Skeletal muscle tissue (tissue), 4 donors: Measurements from ENCODE around the gene PBX4. TPM values are rescaled to one million over a fixed set of nuclear protein-coding genes. Genes with fewer than 3 reads are reported as not detected.

Source experiments
- H3K27ac ChIP-seq: one replicate; pipeline ENCODE4 v1.7.0; 2013; ENCODE audit warnings: mild to moderate bottlenecking, low read depth, low read length, inconsistent platforms
- H3K27me3 ChIP-seq, 3 donors: one replicate each; pipeline ENCODE4 v1.7.0; 2013; ENCODE audit warnings: low read length in 3 of 3; ENCODE audit not compliant: control insufficient read depth in 3 of 3, insufficient read depth in 3 of 3
- H3K36me3 ChIP-seq, 3 donors: one replicate each; pipeline ENCODE4 v1.7.0; 2013; ENCODE audit warnings: low read length in 3 of 3; ENCODE audit not compliant: control insufficient read depth in 3 of 3, insufficient read depth in 3 of 3
- H3K4me1 ChIP-seq, 3 donors: one replicate each; pipeline ENCODE4 v1.7.0; 2013; ENCODE audit warnings: low read length in 3 of 3, mild to moderate bottlenecking in 3 of 3; ENCODE audit not compliant: control insufficient read depth in 3 of 3, insufficient read depth in 3 of 3
- H3K4me3 ChIP-seq, 3 donors: one replicate each; pipeline ENCODE4 v1.7.0; 2013; ENCODE audit warnings: low read length in 3 of 3
- H3K9ac ChIP-seq, 3 donors: one replicate each; pipeline ENCODE4 v1.7.0; 2013; ENCODE audit warnings: low read length in 3 of 3, mild to moderate bottlenecking in 3 of 3, moderate library complexity in 2 of 3, low read depth in 1 of 3
- H3K9me3 ChIP-seq, 3 donors: one replicate each; pipeline ENCODE4 v1.7.0; 2013; ENCODE audit warnings: low read length in 3 of 3; ENCODE audit not compliant: control insufficient read depth in 3 of 3
- total RNA-seq: library from RNA; depleted of rRNA; stranded (reverse); fragments of >200 nt; gene quantifications from one replicate; pipeline ENCODE4 v1.2.3, GENCODE V29; 2014
- donor health status: Osteomylitis.

The PBX4 gene
- total RNA-seq, 1 donor from 2014 or later, result 1.6 TPM

DNA sequence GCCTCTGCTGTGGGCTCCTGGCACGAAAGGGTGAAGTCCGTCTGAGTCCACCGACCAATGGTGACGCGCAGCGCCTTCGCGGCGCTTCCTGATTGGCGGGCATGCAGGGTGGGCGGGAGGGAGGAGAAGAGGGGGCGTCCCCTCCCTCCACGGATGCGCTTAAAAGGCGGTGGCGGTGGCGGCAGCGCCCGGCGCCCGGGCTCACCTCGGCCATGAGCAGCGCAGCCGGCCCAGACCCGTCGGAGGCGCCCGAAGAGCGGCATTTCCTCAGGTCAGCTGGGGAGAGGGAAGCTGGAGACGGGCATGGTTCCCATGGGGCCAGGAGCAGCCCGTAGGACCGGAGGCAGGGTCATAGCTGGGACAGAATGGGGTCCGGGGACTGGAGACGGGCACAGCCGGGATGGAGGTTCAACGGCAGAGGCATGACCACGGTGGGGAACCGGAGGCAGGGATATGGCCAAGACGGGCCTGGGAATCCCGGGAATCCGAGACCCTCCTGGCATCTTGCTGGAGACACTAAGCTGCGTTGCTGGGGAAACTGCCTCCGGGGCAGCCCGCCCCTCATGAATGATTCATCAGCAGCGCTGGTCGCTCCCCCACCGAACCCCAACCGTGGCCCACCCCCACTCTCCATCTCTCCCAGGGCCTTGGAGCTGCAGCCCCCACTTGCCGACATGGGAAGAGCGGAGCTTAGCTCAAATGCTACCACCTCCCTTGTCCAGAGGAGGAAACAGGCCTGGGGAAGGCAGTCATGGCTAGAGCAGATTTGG lies 89.6 kb downstream of the PBX4 start, which contains the start of gene YJEFN3:
YJEFN3 (plus strand) TSS at position 191 of the 770 bp plus-strand sequence; CDS start at position 213, 22 bp downstream.
- Histone ChIP-seq H3K9ac (no peak within 1 kb of the TSS), H3K36me3 (peaks cover 16 to 31% (median 22%) of the 10 kb centered on the region in 3 donors), H3K4me1 (peaks cover 8 to 20% (median 11%) of the 10 kb centered on the region in 3 donors), H3K4me3 (no peak within 1 kb of the TSS), H3K27me3 (no peaks in the 10 kb centered on the region), H3K9me3 (no peaks in the 10 kb centered on the region), H3K27ac (no peak within 1 kb of the TSS)

DNA sequence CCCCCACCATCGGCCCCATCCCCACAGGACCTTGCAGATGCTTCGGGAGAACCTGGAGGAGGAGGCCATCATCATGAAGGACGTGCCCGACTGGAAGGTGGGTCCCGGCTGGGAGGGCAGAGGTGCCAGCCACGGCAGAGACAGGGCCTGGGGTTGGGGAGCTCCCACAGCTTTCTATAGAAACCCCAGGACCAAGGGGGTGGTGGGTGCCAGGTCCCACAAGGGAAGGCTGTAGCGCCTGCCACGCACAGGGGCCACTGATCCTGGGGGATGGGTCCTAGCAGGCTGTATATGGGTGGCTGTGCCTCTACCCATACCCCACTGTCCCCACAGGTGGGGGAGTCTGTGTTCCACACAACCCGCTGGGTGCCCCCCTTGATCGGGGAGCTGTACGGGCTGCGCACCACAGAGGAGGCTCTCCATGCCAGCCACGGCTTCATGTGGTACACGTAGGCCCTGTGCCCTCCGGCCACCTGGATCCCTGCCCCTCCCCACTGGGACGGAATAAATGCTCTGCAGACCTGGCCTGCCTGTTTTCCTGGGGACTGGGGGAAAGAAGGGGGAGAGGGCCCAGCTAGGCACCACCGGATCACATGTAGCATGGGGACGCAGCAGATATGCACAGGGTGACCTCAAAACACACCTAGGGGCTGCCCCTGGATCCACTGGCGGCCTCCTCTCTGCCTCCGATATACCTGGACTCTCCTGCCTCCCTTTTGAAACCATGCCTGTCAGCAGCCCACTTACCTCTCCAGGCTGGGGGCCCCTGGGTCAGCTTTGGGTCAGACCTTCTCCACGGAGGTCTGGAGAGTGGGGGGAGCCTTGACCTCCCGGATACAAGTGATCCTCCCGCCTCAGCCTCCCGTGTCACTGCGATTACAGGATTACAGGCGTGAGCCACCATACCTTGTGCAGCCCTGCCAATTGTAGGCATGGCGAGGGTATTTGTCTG lies 90.5 kb downstream of the PBX4 start:
- peaks cover 17 to 32% (median 25%) of the 10 kb centered on the region in 3 donors for H3K36me3 ChIP-seq
- no peak overlapping the region for H3K4me3 ChIP-seq
- no peak overlapping the region for H3K27ac ChIP-seq
- no peaks in the 10 kb centered on the region for H3K27me3 ChIP-seq
- no peaks in the 10 kb centered on the region for H3K9me3 ChIP-seq
- no peak overlapping the region for H3K9ac ChIP-seq
- peaks cover 8 to 20% (median 11%) of the 10 kb centered on the region in 3 donors for H3K4me1 ChIP-seq

DNA sequence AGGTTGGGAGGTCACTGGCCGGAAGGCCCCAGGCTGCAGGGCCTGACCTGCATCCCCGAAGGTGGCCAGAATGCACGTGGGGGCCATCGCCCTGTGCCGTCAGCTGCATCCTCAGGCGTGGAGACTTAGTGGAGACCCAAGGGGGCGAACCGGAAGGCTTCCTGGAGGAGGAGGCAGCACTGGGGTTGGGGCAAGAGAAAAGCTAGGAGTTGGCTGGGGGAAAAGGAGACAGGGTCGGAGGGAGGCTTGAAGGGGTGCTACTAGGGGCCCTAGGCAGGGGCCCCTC lies 91.2 kb downstream of the PBX4 start:
- Histone ChIP-seq H3K9ac (no peak overlapping the region), H3K27ac (no peak overlapping the region), H3K4me3 (no peak overlapping the region), H3K27me3 (no peaks in the 10 kb centered on the region), H3K9me3 (no peaks in the 10 kb centered on the region), H3K36me3 (peaks cover 17 to 32% (median 25%) of the 10 kb centered on the region in 3 donors), H3K4me1 (peaks cover 4 to 14% (median 7%) of the 10 kb centered on the region in 3 donors)

DNA sequence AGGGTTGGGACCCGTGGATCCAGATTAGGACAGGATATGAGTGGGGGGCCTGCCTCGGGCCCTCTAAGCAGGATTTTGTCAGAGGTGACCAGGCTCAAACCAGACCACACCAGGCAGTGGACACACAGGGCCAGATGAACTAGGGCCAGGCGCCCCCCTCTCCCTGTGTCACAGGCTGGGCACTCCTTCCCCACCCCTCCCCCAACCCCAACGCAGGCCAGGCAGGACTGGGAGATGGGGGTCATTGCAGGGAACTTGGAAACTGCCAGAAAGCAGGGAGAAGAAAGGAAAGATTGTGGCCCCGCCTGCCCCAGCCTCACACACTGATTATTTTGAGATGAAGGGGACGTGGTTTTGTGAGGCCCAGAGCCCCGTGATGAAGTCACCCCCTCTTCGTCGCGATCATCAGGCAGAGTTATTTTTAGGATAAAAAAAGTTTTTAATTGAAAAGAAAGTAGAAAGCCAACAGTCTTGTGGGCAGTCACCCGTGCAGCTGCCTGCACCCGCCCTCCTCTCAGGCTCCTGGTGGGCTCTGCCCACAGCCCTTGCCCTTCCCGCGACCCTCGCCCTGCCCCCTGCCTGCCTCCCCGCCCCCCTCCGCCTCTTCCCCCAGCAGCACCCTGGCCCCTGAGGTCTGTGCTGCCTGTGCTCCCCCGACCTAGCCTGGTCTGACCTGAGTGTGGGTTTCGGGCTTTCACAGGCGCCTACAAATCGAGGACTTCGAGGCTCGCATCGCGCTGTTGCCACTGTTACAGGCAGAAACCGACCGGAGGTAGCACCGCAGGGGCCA lies 91.7 kb downstream of the PBX4 start:
- Histone ChIP-seq H3K36me3 (peaks cover 17 to 32% (median 25%) of the 10 kb centered on the region in 3 donors), H3K4me3 (no peak overlapping the region), H3K9ac (no peak overlapping the region), H3K4me1 (peaks cover 0 to 9% (median 4%) of the 10 kb centered on the region in 3 donors), H3K9me3 (no peaks in the 10 kb centered on the region), H3K27me3 (no peaks in the 10 kb centered on the region), H3K27ac (no peak overlapping the region)

DNA sequence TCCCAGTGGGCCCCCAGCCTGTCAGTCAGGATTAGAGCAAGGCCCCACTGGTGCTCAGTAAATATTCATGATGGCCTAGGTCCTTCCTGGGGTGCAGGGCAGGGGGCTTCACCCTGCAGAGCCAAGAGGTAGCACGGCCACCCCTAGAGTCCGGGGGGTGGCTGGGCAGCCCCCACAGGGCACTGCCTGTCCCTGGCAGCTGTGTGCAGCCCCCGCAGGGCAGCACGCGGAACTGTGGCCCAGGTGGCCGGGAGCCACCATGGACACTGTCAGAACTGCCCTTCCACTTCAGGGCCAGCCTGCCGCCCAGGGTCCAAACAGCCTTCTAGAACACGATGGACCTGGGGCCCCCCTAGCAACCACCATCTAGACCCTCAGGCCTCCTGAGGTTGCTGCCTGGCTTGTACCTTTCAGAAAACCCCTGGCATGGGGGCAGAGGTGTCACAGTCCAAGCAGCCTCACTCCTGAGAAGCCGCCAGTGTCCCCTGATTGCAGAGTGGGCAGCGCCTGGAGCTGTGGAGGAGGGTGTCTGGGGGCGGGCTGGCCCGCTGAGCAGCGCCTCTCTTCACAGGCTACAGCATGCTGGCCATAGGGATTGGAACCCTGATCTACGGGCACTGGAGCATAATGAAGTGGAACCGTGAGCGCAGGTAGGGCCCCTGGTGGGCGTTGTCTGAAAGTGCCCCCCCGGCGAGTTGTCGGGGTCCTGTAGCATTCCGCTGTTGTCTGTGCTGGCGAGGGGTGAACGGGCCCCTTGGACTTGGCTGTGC lies 92.7 kb downstream of the PBX4 start:
- H3K36me3 ChIP-seq, result peaks cover 17 to 32% (median 25%) of the 10 kb centered on the region in 3 donors
- no peak overlapping the region for H3K27ac ChIP-seq
- no peaks in the 10 kb centered on the region for H3K9me3 ChIP-seq
- H3K27me3 ChIP-seq, result no peaks in the 10 kb centered on the region
- peak overlapping the region in 1 of 3 donors; percentile 8 for H3K9ac ChIP-seq
- no peak overlapping the region for H3K4me3 ChIP-seq
- H3K4me1 ChIP-seq, result peaks cover 0 to 9% (median 4%) of the 10 kb centered on the region in 3 donors

DNA sequence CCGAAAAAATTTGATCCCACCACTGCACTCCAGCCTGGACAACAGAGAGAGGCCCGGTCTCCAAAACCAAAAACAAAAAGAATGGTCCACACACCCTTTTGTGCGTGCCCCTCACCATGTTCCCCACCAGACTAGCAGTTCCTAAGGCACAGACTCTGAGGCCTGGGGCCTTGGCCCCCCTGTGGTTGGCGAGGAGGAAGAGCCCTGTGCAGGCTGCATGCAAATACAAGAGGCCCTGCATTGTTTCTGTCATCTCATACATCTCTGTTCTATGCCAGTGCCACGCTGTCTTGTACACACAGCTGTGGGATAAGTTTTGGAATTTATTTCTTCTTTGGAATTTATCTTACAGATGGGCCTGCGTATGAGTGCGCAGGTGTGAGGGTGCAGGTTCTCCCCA lies 94.4 kb downstream of the PBX4 start:
- H3K4me3 ChIP-seq, result no peak overlapping the region
- H3K27ac ChIP-seq, result no peak overlapping the region
- H3K36me3 ChIP-seq, result peaks cover 24 to 34% (median 31%) of the 10 kb centered on the region in 3 donors
- peaks cover 6 to 14% (median 7%) of the 10 kb centered on the region in 3 donors for H3K4me1 ChIP-seq
- no peaks in the 10 kb centered on the region for H3K9me3 ChIP-seq
- H3K27me3 ChIP-seq, result no peaks in the 10 kb centered on the region
- no peak overlapping the region for H3K9ac ChIP-seq

DNA sequence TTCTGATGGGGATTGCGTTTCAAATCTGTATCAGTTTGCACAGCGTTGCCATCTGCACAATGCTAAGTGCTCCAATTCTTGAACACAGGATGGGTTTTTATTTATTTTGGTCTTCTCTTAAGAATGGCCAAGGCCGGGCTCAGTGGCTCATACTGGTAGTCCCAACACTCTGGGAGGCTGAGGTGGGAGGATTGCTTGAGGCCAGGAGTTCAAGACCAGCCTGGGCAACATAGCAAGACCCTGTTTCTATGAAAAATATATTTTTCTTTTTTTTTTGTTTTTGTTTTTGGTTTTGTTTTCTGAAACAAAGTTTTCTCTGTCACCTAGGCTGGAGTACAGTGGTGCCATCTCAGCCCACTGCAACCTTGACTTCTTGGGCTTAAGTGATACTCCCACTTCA lies 95.3 kb downstream of the PBX4 start:
- Histone ChIP-seq H3K9me3 (no peaks in the 10 kb centered on the region), H3K4me1 (peaks cover 7 to 14% (median 8%) of the 10 kb centered on the region in 3 donors), H3K27me3 (no peaks in the 10 kb centered on the region), H3K4me3 (no peak overlapping the region), H3K27ac (no peak overlapping the region), H3K9ac (no peak overlapping the region), H3K36me3 (peaks cover 25 to 34% (median 28%) of the 10 kb centered on the region in 3 donors)

DNA sequence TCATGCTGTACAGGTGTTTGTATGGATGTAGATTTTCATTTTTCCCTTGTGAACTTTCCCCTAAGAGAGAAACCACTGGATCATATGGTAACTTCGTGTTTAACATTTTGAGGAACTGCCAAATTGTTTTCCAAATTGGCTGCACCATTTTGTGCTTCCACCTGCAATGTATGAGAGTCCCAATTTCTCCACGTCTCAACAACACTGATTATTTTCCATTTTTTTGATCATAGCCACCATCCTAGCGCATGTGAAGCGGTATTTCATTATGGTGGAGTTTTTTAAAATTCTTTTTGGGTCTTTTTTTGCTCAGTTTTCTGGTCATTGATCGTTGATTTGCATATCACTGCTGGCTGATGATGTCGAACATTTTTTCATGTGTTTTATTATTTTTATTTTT lies 97.5 kb downstream of the PBX4 start:
- Histone ChIP-seq H3K27me3 (no peaks in the 10 kb centered on the region), H3K4me1 (peaks cover 14 to 17% (median 15%) of the 10 kb centered on the region in 3 donors), H3K9ac (no peak overlapping the region), H3K36me3 (peaks cover 12 to 20% (median 14%) of the 10 kb centered on the region in 3 donors), H3K9me3 (no peaks in the 10 kb centered on the region), H3K27ac (no peak overlapping the region), H3K4me3 (no peak overlapping the region)

DNA sequence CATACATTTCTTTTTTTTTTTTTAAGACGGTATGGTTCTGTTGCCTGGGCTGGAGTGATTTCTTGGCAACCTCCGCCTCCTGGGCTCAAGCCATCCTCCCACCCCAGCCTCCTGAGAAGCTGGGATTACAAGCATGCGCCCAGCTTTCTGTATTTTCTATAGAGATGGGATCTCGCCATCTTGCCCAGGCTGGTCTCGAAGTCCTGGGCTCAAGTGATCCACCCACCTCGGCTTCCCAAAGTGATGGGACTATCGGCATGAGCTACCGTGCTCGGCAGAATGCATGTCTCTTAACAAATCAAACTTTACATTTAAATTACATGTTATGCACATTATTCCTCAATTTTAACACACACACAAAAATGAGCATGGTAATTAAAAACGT lies 101.3 kb downstream of the PBX4 start:
- peak overlapping the region; percentile 76 to 89 (median 81) for H3K9ac ChIP-seq
- H3K4me1 ChIP-seq, result peaks cover 19 to 29% (median 26%) of the 10 kb centered on the region in 3 donors
- peaks cover 4 to 11% (median 5%) of the 10 kb centered on the region in 3 donors for H3K36me3 ChIP-seq
- H3K9me3 ChIP-seq, result no peaks in the 10 kb centered on the region
- H3K27ac ChIP-seq, result no peak overlapping the region
- peak overlapping the region; percentile 17 to 96 (median 70) for H3K4me3 ChIP-seq
- H3K27me3 ChIP-seq, result peaks cover 0 to 13% (median 0%) of the 10 kb centered on the region in 3 donors
